Embryonic facial prominence (tissue), 1 donor: ENCODE results near the gene PRR33.

Experiments used
- DNase-seq: peaks from one replicate; pipeline ENCODE4 v3.0.0-alpha.2; 2016; ENCODE audit errors: extremely low spot score

PRR33 gene

DNA sequence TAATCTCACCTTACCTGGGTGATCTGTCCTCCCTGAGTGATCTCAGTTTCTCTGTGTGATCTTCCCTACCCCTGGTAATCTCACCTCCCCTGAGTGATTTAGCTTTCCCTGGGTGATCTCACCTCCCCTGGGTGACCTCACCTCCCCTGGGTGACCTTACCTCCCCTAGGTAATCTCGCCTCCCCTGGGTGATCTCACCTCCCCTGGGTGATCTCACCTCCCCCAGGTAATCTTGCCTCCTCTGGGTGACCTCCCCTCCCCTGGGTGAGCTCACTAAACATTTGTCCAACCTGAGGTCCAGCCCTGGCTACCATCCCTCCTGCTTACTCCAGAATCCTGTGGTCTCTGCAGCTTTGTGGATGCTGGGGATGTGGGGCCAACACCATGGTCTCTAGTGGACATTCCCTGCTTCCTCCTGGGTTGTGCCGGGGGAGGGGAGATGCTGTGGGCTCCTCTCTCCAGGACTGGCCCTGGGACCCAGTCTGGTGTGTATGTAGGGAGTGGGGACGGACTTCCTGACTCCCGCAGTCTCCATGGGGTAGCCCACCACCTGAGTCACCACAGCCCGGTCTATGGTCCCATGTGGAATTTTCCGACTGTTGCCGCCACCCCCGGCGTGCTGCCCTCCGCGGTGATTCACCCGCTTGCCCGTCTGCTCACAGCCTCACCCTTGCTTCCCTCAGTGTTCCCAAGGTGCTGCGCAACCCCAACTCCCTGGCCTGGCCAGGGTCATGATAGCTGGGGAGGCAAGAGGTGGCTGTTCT, 28.9 kb downstream of the PRR33 start:
- DNase-seq: no peak

DNA sequence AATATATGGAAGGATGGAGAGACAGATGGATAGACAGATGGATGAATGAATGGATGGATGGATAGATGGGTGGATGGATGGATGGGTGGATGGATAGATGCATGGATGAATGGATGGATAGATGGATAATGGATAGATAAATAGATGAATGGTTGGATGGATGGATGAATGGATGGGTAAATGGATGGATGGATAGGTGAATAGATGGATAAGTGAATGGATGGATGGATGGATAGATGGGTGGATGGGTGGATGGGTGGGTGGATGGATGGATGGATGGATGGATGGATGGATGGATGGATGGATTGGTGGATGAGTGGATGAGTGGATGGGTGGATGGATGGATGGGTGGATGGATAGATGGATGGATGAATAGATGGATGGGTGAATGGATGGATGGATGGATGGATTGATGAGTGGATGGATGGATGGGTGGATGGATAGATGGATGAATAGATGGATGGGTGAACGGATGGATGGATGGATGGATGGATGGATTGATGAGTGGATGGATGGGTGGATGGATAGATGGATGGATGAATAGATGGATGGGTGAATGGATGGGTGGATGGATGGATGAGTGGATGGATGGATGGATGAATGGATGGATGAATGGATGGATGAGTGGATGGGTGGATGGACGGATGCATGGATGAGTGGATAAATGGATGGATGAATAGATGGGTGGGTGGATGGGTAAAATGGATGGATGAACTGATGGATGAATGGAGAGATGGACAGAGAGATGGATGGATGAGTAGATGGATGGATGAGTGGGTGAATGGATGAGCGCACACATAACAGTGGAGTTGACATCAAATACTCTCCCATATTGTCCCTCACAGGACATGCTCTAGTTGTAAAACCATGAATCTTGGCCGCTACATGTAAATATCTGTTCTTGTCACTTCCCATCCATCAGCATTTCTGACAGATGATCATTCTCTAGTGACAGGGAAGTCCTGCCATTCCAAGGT, 30.0 kb downstream of the PRR33 start:
- no peak for DNase-seq

- no peak for DNase-seq
Measured at GRCh38 chr11:1860108-1860507, 31.6 kb downstream of the PRR33 start.

DNA sequence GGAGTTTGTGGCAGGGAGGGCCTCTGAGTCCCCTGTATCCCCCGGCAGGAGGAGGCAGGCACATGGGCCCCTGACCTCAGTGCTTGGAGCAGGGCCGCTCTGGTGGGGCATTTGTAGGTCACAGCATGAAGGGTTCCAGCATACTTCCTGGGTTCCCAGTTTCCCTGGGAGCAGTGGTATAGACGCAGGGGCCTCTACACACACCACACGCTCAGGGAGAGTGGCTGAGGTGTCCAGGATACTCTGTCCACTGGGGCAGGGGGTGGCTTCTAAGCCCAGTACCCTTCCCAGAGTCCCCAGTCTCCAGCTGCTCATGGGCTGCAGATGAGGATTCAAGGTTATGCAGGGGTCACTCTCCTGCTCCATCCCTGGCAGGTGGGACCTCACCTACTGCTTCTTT, 32.7 kb downstream of the PRR33 start:
- no peak for DNase-seq

- DNase-seq: no peak
Measured at GRCh38 chr11:1858576-1858975, 33.1 kb downstream of the PRR33 start.

DNA sequence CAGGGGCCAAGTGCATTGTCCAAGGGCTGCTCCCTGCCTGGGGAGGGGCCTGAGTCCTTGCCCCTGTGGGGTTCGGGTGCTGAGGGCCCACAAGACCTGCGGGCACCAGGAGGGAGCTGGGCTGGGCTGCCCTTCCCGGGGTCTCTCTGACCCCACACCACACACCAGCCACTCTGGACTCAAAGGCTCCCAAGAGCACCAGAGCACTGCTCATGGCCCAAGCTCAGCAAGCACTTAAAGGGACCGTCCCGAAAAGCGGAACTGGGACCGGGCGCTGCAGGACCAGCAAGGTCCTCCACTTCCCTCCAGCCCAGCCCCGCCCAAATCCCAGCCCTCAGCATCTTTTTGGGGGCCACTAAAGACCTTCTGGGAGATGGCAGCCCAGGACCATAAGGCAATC, 33.5 kb downstream of the PRR33 start:
- no peak for DNase-seq

GRCh38 chr11:1857064-1857463, 34.6 kb downstream of the PRR33 start:
- DNase-seq: no peak

DNA sequence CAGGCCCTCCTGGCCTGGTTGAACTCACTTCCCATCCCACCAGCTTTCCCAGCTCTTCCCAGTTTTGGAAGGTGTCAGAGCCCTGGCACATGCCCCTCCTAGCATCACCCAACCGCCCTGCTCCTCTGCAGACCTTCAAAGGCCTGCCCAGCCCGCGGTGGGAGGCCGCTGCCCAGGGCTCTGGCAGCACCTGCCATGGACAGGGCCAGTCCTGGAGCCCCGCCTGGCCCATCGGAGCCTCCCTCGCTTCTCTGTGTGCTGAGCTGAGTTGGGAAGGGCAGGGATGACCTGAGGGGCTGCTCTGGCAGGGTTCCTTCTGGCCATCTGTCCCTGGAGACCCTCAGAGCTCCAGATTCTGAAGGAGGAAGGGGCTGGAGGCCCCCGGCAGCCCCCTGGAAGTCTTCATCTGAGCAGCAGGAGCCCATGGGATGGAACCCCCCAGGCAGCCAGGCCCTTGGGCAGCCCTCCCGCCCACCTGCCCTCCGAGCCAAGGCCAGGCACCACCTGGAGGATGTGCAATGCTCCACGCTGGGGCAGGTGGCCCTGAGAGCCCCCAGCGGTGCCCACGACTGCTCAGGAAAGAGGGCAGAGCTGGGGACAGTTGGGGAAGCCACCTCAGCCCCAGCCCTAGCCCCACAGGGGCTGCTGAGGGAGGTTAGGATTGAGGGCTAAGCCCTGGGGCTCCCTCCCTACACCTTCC, 35.2 kb downstream of the PRR33 start:
- no peak for DNase-seq

DNA sequence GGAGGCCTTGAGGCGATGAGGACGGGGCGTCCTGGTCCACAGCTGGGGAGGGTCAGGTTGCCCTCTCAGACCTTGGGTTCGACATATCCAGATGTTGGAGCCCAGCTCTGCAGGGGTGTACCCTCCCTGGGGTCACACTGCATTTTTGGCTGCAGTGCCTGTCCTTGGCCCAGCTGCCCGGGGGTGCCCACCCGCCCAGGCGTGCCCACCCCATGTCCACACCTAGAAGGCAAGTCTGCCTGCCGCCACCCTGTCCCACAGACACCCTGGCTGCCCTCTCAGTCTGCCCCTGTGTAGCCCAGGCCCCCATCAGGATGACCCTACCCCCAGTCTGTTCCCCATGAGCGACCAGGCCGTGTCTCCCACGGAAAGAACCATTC, 35.8 kb downstream of the PRR33 start:
- no peak for DNase-seq

GRCh38 chr11:1854949-1855885, 36.5 kb downstream of the PRR33 start:
- no peak for DNase-seq

DNA sequence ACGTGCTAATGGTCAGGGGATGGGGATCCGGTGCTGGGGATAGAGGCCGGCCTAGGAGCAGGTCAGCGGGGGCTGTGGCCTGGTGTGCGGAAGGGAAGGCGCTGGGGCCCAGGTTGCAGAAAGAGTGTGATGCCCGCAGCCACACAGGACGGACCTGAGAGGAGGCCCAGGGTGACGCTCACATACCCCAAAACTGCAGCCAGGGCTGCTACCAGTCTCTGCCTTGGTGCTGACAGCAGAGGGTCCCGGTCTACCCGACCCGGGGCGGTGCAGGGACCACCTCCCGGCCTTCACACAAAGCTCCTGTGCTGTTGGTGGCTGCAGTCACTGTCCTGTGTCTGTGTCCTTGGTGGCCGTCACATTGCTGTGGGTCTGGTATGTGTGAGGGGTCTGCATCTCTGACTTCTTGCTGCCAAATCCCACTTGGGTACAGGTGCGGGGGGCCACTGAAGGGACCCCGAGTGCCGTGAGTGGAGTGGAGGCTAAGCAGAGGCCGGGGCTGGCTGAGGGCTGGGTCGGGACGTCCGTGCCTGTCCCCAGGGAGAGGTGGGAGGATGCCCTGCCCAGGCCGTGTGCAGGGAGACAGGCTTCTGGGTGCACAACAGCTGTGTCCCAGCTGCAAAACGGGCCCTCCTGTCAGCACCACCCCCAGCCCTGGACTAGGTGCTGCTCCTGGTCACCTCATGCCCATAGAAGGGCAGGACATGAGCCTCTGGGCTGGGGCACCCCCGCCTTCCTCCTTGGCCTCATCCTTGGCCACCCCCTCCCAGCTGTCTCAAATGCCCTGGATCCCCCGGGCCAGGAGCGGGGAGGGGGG, 37.4 kb downstream of the PRR33 start:
- no peak for DNase-seq

GRCh38 chr11:1853376-1854131, 38.1 kb downstream of the PRR33 start:
- DNase-seq: no peak

GRCh38 chr11:1852877-1853276, 38.8 kb downstream of the PRR33 start, which contains the start of gene LSP1:
Gene LSP1 (plus strand): TSS chr11:1853084. CDS start chr11:1853145, 61 bp downstream.
- no peak for DNase-seq

- no peak for DNase-seq
Measured at GRCh38 chr11:1852271-1852876, 39.3 kb downstream of the PRR33 start.

DNA sequence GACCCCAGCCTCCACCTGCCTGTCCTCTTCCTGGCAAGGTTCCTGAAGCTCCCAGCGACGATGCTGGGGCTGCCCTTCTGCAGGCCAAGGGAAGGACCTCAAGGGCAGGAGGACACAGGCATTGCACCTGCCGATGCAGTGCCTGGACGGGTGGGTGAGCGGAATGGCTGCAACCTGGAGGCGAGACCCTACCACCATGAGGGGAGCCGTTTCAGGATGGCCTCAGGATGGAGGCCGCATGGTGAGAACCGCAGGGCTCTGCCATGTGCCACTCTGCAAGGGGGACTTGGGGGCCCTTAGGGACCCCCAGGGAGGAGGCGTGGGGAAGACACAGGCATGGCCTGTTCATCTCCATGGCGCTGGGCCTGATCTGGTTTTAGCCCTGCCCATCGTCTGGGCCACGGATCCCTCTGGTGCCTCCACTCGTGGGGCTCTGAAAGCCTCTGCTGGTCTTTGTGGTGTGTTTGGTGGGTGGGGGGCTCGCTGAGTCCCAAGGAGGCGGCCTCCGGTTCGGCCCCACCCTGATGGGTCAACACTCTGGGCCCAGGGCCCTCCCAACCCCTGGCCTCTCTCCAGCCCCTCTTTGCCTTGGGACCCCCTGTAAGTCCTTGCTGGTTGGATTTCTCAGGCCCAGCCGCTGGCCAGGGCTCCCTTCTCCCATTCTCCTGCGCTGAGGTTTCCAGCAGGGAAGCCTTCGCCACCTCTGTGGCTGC, 40.1 kb downstream of the PRR33 start:
- no peak for DNase-seq

DNA sequence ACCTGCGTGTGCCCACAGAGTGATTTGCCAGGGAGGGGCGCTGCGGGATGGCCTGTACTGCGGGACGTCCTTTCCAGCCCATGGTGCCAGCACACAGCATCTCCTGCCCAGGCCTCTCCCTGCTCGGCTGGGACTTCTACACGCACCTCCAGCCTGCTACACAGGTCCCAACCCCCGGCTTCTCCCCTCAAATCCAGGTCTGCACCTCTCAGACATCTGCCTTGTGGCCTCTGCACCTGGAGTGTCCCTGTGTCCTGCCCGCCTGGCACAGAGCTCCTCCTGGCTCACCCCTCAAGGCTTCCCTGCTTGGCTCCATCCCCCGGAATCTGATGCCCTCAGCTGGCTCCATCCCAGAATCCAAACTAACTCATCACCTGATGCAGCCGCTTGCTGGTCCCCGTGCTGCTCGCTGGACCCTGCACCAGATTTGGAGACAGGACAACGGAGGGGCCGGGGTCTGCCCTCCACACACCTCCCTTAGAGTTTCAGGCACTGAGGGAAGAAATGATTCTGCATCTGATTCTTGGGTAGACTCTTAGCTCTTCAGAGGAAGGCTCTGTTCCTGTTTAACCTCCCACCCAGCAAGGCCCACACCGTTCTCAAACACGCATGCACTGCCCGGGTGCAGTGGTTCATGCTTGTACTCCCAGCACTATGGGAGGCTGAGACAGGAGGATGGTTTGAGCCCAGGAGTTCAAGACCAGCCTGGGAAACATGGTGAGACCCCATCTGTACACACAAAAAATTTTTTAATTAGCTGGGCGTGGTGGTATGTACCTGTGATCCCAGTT, 42.9 kb downstream of the PRR33 start:
- DNase-seq: no peak

DNA sequence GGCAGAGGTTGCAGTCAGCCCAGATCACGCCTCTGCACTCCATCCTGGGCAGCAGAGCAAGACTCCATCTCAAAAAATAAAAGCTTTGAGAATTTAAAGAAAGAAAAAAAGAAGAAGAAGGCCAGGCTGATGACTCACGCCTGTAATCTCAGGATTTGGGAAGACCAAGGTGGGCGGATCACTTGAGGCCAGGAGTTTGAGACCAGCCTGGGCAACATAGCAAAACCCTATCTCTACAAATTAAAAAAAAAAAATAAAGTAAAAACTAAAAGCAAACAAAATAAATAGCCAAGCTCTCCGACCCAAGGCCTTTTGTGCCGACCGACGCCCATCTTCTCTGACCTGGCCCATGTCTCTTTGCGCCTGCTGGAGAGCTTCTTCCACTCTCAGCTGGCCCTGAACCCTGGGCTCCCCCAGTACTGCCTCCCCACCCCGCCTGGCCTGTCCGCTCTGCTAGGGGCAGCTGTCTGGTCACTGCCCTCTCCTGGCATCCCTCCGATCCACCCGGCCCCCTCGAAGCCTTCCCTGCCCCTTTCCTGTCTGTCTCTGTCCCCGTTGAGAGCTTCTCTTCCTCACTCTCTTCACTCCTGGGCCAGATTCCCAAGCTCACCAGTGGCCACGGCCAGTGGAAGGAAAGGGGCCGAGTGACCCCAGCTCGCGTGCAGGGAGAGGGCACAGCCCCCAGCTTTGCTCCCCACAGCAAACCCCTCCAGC, 43.6 kb downstream of the PRR33 start:
- no peak for DNase-seq
